ENCODE results near the gene LRP1.

LRP1 gene

GRCh38 chr12:57157588-57158173 lies 29.4 kb downstream of the LRP1 start:
- DNase-seq, result no peak

GRCh38 chr12:57158186-57158585 lies 29.9 kb downstream of the LRP1 start:
- no peak for DNase-seq

DNA sequence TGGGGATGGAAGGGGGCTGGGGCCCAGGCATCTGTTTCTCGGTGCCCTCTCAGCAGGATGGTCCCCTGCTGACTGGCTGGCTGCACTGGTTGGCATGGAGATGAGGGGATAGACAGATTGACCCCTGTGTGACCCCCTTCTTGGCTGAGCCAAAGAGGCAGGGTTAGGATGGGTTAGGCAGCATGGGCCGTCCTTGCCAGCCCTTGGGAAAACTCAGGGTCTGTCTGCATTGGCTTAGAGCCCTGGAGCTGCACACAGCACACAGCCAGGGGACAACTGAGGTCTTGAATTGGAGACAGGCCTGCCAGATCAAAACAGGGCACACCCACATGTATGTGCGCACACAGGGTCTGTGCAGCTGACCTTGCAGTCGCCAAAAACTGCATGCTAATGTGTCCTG lies 30.4 kb downstream of the LRP1 start:
- DNase-seq, result no peak

GRCh38 chr12:57159311-57159710 lies 31.0 kb downstream of the LRP1 start:
- no peak for DNase-seq

DNA sequence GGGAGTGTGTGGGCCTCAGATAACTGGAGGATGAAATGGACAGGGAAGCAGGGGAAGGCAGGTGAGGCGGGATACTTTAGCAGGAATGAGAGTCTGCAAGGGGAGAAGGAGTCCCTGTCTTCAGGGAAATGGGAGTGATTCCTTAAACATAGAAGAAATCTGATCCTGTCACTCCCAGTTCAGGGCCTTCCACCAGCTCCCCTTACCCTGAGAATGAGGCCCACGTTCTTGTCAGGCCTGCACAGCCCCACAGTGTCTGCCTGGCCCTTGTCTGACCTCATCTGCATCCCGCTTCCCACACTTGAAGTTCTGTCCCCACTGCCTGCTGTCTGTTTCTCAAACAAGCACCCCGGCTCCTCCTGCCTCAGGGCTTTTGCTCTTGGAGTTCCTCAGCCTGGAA lies 31.8 kb downstream of the LRP1 start:
- DNase-seq, result no peak

DNA sequence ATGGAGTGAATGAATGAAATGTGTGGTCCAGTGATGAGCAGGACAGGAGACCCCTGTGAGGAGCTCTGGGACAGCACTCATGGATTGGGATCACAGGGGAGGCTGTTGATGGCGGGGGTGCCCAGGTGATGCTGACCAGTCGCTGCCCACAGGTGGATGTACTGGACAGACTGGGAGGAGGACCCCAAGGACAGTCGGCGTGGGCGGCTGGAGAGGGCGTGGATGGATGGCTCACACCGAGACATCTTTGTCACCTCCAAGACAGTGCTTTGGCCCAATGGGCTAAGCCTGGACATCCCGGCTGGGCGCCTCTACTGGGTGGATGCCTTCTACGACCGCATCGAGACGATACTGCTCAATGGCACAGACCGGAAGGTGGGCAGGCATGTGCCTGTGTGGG lies 32.5 kb downstream of the LRP1 start:
- DNase-seq, result no peak

GRCh38 chr12:57161491-57161890 lies 33.2 kb downstream of the LRP1 start:
- DNase-seq, result no peak

- no peak for DNase-seq
Observed at GRCh38 chr12:57162553-57163125, 34.4 kb downstream of the LRP1 start.

DNA sequence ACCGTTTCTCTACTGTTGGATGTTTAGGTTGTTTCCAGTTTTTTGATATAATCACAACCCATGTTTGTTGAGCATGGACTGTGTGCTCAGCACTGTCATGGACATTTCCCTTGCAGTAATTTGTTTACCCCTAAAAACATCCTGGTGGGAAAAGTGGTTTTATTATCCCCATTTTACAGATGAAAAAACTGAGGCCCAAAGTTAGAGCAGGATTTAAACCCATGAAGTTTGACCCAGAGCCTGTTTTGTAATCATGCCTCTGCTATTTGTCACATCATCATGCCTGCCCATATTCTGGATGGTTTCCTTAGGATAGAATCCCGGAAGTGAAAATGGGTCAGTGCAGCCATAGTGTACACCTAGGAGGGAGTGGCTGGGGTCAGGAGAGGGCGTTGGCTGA lies 36.2 kb downstream of the LRP1 start:
- DNase-seq, result no peak

- no peak for DNase-seq
Observed at GRCh38 chr12:57164966-57165625, 36.8 kb downstream of the LRP1 start.

DNA sequence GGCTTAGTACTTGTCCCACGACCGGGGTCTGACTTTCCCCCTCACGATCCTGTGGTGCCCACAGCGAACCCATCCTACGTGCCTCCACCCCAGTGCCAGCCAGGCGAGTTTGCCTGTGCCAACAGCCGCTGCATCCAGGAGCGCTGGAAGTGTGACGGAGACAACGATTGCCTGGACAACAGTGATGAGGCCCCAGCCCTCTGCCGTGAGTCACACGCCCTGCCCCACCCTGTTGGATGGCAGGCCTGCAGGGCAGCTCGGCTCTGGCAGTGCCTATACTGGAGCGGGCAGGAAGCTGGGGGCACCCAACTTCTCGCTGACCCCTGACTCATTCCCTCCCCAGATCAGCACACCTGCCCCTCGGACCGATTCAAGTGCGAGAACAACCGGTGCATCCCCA lies 37.5 kb downstream of the LRP1 start:
- DNase-seq, result no peak

GRCh38 chr12:57166971-57167371 lies 38.7 kb downstream of the LRP1 start:
- peak; percentile 40 to 48 for DNase-seq

- no peak for DNase-seq
Observed at GRCh38 chr12:57168058-57168457, 39.8 kb downstream of the LRP1 start.

GRCh38 chr12:57169046-57169795 lies 40.9 kb downstream of the LRP1 start:
- DNase-seq, result no peak

DNA sequence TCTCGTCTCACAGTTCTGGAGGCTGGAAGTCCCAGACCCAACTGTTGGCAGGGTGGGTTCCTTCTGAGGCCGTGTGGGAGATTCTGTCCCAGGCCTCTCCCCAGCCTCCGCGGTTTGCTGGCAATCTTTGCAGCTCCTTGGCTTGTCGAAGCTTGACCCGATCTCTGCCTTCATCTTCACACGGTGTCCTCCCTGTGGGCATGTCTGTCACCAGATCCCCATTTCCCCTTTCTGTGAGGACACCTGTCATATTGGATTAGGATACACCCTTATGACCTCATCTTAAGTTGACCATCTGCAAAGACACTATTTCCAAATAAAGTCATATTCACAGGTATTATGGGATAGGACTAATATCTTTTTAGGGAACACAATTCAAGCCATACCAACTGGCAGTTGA lies 41.7 kb downstream of the LRP1 start:
- DNase-seq, result no peak

DNA sequence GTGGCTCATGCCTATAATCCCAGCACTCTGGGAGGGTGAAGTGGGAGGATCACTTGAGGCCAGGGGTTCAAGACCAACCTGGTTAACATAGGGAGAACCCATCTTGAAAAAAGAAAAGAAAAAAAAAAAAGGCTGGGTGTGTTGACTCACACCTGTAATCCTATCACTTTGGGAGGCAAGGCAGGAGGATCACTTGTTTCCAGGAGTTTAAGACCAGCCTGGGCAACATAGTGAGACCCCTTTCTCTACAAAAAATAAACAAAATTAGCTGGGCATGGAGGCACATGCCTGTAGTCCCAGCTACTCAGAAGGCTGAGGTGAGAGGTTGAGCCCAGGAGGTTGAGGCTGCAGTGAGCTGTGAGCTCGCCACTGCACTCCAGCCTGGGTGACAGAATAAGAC lies 42.1 kb downstream of the LRP1 start:
- DNase-seq, result no peak

- DNase-seq, result no peak
Observed at GRCh38 chr12:57170927-57171326, 42.6 kb downstream of the LRP1 start.

DNA sequence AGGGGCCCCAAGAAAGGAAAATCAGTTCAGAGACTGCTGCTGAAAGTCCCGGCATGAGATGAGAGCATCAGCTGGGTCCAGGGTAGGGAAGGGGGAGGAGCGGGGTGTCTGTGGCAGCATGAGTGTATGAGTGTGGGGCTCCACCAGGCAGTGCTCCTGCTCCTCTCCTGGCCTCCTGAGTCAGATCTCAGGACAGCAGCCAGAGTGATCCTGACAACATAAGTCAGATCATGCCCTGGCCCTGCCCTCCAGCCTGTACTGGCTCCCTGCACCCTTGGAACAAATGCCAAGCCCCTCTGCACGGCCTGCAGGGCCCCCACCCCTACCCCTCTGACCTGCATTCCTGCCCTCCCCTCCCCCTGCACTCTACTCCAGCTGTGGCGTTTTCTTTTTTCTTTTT lies 43.4 kb downstream of the LRP1 start:
- no peak for DNase-seq

DNA sequence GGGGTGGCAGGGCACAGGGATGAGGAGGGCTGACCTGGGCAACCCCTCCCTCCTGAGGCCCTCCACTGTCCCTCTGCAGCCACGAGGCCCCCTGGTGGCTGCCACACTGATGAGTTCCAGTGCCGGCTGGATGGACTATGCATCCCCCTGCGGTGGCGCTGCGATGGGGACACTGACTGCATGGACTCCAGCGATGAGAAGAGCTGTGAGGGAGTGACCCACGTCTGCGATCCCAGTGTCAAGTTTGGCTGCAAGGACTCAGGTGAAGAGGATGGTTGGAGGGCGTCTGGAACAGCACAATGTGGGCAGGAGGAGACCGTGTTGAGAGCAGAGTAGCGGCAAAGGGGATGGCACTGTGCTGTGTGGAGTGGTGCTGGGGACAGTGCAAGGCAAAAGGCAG lies 44.8 kb downstream of the LRP1 start:
- DNase-seq, result peak in 1 of 2 experiments; percentile 31

DNA sequence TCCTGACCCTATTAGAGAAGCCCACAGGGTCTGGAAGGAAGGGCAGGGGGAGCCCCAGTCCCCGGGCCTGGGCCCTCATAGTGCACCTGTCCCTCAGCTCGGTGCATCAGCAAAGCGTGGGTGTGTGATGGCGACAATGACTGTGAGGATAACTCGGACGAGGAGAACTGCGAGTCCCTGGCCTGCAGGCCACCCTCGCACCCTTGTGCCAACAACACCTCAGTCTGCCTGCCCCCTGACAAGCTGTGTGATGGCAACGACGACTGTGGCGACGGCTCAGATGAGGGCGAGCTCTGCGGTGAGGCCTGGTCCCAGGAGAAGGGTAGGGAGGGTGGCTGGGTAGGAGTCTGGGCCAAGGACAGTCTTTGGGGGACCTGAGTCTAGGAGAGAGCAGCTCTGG lies 45.4 kb downstream of the LRP1 start:
- DNase-seq, result no peak

DNA sequence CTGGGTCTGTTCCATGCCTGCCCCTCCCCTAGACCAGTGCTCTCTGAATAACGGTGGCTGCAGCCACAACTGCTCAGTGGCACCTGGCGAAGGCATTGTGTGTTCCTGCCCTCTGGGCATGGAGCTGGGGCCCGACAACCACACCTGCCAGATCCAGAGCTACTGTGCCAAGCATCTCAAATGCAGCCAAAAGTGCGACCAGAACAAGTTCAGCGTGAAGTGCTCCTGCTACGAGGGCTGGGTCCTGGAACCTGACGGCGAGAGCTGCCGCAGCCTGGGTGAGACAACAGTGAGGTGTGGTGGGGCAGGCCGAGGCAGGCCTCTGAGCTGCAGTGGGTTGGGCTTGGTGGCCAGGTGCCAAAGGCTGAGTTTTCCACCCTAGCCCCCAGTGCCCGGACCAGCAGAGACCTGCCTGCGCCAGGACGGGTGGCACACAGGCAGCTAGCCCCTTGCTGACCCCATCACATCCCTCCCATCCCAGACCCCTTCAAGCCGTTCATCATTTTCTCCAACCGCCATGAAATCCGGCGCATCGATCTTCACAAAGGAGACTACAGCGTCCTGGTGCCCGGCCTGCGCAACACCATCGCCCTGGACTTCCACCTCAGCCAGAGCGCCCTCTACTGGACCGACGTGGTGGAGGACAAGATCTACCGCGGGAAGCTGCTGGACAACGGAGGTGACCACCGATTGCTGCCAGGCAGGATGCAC lies 47.3 kb downstream of the LRP1 start:
- DNase-seq, result peak; percentile 14 to 49

- DNase-seq, result no peak
Observed at GRCh38 chr12:57176139-57176477, 47.8 kb downstream of the LRP1 start.

- no peak for DNase-seq
Observed at GRCh38 chr12:57176846-57177245, 48.6 kb downstream of the LRP1 start.

DNA sequence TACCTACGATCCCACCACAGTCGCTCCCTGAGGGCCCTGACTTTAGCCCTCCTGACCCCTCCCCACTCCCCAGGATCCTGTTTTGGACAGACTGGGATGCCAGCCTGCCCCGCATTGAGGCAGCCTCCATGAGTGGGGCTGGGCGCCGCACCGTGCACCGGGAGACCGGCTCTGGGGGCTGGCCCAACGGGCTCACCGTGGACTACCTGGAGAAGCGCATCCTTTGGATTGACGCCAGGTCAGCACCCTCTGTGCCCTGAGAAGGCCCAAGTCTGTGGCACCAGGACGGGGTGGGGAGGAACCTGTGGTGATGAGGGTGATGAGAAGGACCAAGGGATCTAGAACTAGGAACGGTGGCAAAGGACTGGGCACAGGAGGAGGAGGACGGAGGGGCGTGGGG lies 49.1 kb downstream of the LRP1 start:
- no peak for DNase-seq
